ENCODE results near the gene RSRC1. TPM values are rescaled to one million over a fixed set of nuclear protein-coding genes. Genes with fewer than 3 reads are reported as not detected.

The RSRC1 gene
- total RNA-seq, 1 donor from 2014 or later, result 36.9 TPM

DNA sequence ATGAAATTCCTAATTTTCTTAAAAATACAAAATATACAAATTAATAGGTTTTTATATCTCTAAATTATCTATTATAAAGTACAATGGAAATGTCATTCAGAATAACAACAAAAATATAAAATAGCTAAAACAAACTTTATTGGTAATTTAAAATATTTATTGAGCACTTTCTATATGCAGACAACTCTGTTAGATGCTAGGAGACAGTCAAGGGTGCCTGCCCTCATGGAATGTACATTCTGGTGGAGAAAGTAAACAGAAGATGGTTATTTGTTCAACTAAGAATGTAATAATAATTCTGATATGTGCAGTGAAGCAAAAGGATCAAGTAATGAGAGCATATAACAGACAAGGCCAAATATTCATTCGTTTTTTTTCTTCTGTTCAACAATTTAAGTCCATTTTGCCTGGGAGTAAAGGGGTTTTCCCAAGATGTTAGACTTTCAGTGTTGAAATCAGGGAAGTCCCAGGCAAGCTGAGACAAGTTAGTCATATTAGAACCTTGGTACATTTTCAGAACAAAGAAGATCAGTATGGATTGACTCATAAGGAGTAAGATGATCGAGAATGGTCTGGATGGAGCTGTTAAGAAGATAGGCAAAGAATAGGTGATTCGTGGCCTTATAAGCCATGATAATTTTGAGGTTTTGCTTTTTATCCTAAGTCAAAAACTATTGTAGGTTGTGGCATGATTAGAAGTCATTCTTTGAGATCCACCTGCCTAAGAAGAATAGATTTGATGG is 310.9 kb downstream of the RSRC1 start:
- Mint-ChIP-seq H3K36me3 (ENCODE audit: low read depth) (no peaks in the 10 kb centered on the region), H3K9me3 (no peaks in the 10 kb centered on the region), H3K4me3 (no peak overlapping the region), H3K4me1 (no peaks in the 10 kb centered on the region), H3K27ac (ENCODE audit: unreplicated experiment) (no peak overlapping the region), H3K27me3 (ENCODE audit: low read depth) (no peaks in the 10 kb centered on the region)
- DNase-seq (ENCODE audit: low read depth, low spot score), result no peak
- TF ChIP-seq, protein P1, sequence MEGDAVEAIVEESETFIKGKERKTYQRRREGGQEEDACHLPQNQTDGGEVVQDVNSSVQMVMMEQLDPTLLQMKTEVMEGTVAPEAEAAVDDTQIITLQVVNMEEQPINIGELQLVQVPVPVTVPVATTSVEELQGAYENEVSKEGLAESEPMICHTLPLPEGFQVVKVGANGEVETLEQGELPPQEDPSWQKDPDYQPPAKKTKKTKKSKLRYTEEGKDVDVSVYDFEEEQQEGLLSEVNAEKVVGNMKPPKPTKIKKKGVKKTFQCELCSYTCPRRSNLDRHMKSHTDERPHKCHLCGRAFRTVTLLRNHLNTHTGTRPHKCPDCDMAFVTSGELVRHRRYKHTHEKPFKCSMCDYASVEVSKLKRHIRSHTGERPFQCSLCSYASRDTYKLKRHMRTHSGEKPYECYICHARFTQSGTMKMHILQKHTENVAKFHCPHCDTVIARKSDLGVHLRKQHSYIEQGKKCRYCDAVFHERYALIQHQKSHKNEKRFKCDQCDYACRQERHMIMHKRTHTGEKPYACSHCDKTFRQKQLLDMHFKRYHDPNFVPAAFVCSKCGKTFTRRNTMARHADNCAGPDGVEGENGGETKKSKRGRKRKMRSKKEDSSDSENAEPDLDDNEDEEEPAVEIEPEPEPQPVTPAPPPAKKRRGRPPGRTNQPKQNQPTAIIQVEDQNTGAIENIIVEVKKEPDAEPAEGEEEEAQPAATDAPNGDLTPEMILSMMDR (conservative IDR thresholded peaks at IDR 0.05), result no peak

DNA sequence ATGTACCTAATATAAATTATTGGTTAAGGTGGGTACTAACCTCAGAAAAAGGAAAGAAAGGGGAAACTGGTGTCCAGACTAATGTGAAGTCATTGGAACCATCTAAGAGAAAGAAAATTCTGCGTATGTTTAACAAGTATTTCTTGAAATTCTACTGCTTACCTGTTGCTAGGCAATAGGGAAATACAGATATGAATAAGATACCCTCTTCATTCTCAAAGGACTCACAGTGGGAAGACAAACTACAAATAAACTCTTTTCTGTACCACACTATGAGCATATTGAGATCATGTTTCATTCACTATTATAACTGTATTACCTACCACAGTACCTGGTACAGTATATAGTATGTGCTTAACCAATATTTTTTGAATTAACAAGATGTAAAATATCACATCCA is 320.6 kb downstream of the RSRC1 start:
- TF ChIP-seq, protein P1 (conservative IDR thresholded peaks at IDR 0.05), result no peak
- peak overlapping the region; percentile 35 for H3K27ac Mint-ChIP-seq (ENCODE audit: unreplicated experiment)
- DNase-seq (ENCODE audit: low read depth, low spot score), result no peak
- H3K36me3 Mint-ChIP-seq (ENCODE audit: low read depth), result no peaks in the 10 kb centered on the region
- no peaks in the 10 kb centered on the region for H3K4me1 Mint-ChIP-seq
- H3K9me3 Mint-ChIP-seq, result no peaks in the 10 kb centered on the region
- no peak overlapping the region for H3K4me3 Mint-ChIP-seq
- no peaks in the 10 kb centered on the region for H3K27me3 Mint-ChIP-seq (ENCODE audit: low read depth)

DNA sequence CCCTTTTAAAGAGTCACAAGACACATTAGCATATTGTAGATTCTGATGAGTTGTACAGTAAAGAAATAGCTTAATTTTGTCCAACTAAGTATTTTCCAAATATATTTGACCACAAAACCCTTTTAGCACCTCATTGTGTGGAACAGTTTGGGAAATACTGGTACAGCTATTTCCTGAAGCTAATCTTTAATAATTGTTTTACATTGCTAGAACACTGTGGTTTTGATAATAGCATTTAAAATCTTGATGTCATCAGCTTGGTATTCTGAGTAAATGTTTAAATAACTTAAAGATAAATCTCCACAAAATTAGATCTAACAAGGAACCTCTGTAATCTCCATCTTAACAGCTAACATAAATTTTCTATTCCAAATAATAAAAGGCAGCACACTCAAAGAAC is 321.1 kb downstream of the RSRC1 start:
- H3K27me3 Mint-ChIP-seq (ENCODE audit: low read depth), result no peaks in the 10 kb centered on the region
- no peaks in the 10 kb centered on the region for H3K4me1 Mint-ChIP-seq
- no peak for DNase-seq (ENCODE audit: low read depth, low spot score)
- TF ChIP-seq, protein P1 (conservative IDR thresholded peaks at IDR 0.05), result no peak
- no peaks in the 10 kb centered on the region for H3K9me3 Mint-ChIP-seq
- no peak overlapping the region for H3K27ac Mint-ChIP-seq (ENCODE audit: unreplicated experiment)
- no peak overlapping the region for H3K4me3 Mint-ChIP-seq
- no peaks in the 10 kb centered on the region for H3K36me3 Mint-ChIP-seq (ENCODE audit: low read depth)

DNA sequence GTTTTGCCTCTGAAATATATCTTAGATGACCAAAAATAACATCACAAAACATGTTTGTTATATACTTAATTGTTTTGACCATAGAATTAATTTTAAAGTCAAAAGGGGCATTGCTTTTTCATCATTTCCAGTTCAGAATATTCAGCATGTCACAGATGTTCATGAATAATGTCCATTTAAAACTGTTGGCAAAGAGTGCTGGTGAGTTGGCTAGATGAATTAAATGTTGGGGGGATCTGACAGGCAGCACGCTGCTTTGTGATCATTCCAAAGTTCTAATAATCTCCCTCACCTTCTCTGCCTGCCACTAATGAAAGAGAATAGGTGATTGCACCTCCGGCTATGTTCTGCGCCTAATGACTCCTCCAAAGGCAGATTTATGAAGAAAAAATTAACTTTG is 321.9 kb downstream of the RSRC1 start:
- DNase-seq (ENCODE audit: low read depth, low spot score), result no peak
- Mint-ChIP-seq H3K9me3 (no peaks in the 10 kb centered on the region), H3K27me3 (ENCODE audit: low read depth) (no peaks in the 10 kb centered on the region), H3K36me3 (ENCODE audit: low read depth) (no peaks in the 10 kb centered on the region), H3K4me1 (no peaks in the 10 kb centered on the region), H3K4me3 (no peak overlapping the region), H3K27ac (ENCODE audit: unreplicated experiment) (no peak overlapping the region)
- TF ChIP-seq, protein P1 (conservative IDR thresholded peaks at IDR 0.05), result no peak

DNA sequence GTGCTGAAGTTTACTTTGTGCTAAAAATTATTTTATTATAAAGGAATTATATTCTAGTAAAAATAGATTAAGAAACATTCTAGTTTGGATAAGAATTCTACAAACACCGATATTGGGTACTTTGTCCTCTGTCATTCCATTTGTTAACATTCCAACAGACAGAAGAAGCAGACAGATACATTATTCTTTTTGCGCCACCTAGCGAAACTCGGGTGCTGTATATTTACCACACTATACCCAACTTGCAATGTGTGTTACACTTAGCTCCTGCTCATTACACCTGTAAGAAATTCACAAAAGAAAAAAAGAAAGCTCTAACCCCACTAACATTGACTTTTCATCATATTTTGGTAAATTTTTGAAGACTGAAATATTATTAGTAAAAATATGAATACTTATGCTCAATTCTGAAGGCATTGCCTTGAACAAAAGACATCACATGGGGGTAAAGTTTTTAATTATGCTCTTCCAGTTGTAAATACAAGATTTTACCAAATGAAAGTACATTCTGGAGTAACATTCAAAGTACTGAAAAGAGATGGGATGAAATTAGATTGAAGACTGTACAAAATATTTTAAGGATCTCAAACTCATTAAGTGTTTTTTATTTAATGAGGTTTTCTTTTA is 324.6 kb downstream of the RSRC1 start:
- Mint-ChIP-seq H3K4me3 (no peak overlapping the region), H3K9me3 (no peaks in the 10 kb centered on the region), H3K27ac (ENCODE audit: unreplicated experiment) (no peak overlapping the region), H3K36me3 (ENCODE audit: low read depth) (no peaks in the 10 kb centered on the region), H3K4me1 (no peaks in the 10 kb centered on the region), H3K27me3 (ENCODE audit: low read depth) (no peaks in the 10 kb centered on the region)
- TF ChIP-seq, protein P1 (conservative IDR thresholded peaks at IDR 0.05), result peak; percentile 85
- DNase-seq (ENCODE audit: low read depth, low spot score), result peak; percentile 54

Measured in neural crest cell (in vitro differentiated cells).